HG03066 (cell line): Measurements from ENCODE around the gene ZBTB48.

Experiments used
- ATAC-seq: cut with Tn5 transposase; IDR thresholded peaks from one replicate; pipeline ENCODE4 v1.9.1; 2021; ENCODE audit warnings: low read depth; ENCODE audit not compliant: unreplicated experiment

Gene ZBTB48

GRCh38 chr1:6572653-6573383, 7.0 kb upstream of the ZBTB48 start:
- no peak for ATAC-seq

- ATAC-seq = no peak
These were observed 5.7 kb upstream of the ZBTB48 start for GRCh38 chr1:6574025-6574620.

- ATAC-seq = no peak
These were observed 5.0 kb upstream of the ZBTB48 start for GRCh38 chr1:6574818-6575217.

- ATAC-seq = no peak
These were observed 1.8 kb upstream of the ZBTB48 start for GRCh38 chr1:6577831-6578525.

- ATAC-seq = no peak
These were observed 995 bp upstream of the ZBTB48 start for GRCh38 chr1:6578624-6579373.

- ATAC-seq = no peak
These were observed 362 bp downstream of the ZBTB48 start for GRCh38 chr1:6580119-6580592.

GRCh38 chr1:6580593-6581409, 1.0 kb downstream of the ZBTB48 start:
- no peak for ATAC-seq

GRCh38 chr1:6581561-6582305, 1.9 kb downstream of the ZBTB48 start:
- ATAC-seq = no peak

- ATAC-seq = no peak
These were observed 2.6 kb downstream of the ZBTB48 start for GRCh38 chr1:6582370-6582769.

GRCh38 chr1:6584126-6585080, 4.6 kb downstream of the ZBTB48 start:
- ATAC-seq = no peak

- no peak for ATAC-seq
These were observed 5.4 kb downstream of the ZBTB48 start for GRCh38 chr1:6585081-6585722.

GRCh38 chr1:6585841-6586240, 6.0 kb downstream of the ZBTB48 start:
- ATAC-seq = no peak

- ATAC-seq = no peak
These were observed 6.6 kb downstream of the ZBTB48 start for GRCh38 chr1:6586404-6586816.

- ATAC-seq = no peak
These were observed 7.6 kb downstream of the ZBTB48 start for GRCh38 chr1:6587261-6588005.

GRCh38 chr1:6588128-6588892, 8.5 kb downstream of the ZBTB48 start:
- ATAC-seq = no peak

GRCh38 chr1:6588893-6589520, 9.2 kb downstream of the ZBTB48 start:
- ATAC-seq = no peak
